Heart right ventricle (tissue), 16 donors: Measurements from ENCODE around the gene PHF12. TPM values are rescaled to one million over a fixed set of nuclear protein-coding genes. Genes with fewer than 3 reads are reported as not detected.

ENCODE experiments used
- ATAC-seq, 8 donors: fragments of 200-7000 bp; cut with Tn5 transposase; one replicate each; pipeline ENCODE4 v1.9.1; 2020; ENCODE audit warnings: mild to moderate bottlenecking in 8 of 8, moderate library complexity in 8 of 8, moderate number of reproducible peaks in 1 of 8
- DNase-seq, 2 donors: peaks; one replicate each; pipeline ENCODE4 v3.0.0-alpha.2; 2020
- H3K27ac ChIP-seq, 10 donors: fragments of 200-600 bp; sonication (generic) in 2 of 10; one replicate each; pipeline versions ENCODE4 v1.5.0 to v1.8.0; 2020 to 2022; ENCODE audit warnings: mild to moderate bottlenecking in 3 of 10
- H3K27me3 ChIP-seq, 7 donors: fragments of 200-600 bp; one replicate each; pipeline ENCODE4 v1.8.0; 2021 to 2022; ENCODE audit warnings: mild to moderate bottlenecking in 2 of 7
- H3K36me3 ChIP-seq, 9 donors: fragments of 200-600 bp; sonication (generic) in 1 of 9; one replicate each; pipeline versions ENCODE4 v1.5.0 to v1.8.0; 2020 to 2022; ENCODE audit warnings: mild to moderate bottlenecking in 2 of 9
- H3K4me1 ChIP-seq, 9 donors: fragments of 200-600 bp; sonication (generic) in 1 of 9; one replicate each; pipeline versions ENCODE4 v1.5.0 to v1.8.0; 2020 to 2022; ENCODE audit warnings: mild to moderate bottlenecking in 4 of 9
- H3K4me3 ChIP-seq, 10 donors: fragments of 200-600 bp; sonication (generic) in 2 of 10; one replicate each; pipeline versions ENCODE4 v1.5.0 to v1.8.0; 2020 to 2022; ENCODE audit warnings: mild to moderate bottlenecking in 7 of 10, moderate library complexity in 2 of 10
- H3K9me3 ChIP-seq, 11 donors: fragments of 200-600 bp in 10 of 11; sonication (generic) in 2 of 11; one replicate each; pipeline versions ENCODE4 v1.5.0 to v1.8.0; 2013 to 2022; ENCODE audit warnings: mild to moderate bottlenecking in 2 of 11, control low read depth in 1 of 11, moderate library complexity in 1 of 11
- WGBS, 2 donors: extraction: QIAGEN DNeasy Blood & Tissue Kit; methylation state at CpG; one replicate each; pipeline ENCODE4 v1.1.7; 2013; ENCODE audit warnings: inconsistent platforms in 1 of 2; 5-methylcytosine and 5-hydroxymethylcytosine counted together
- intact Hi-C, 10 donors: fragments of 100-400 bp; cut with DNase I; formaldehyde crosslinking; loops; one replicate each; pipeline versions ENCODE4 v1.11.1 to v1.14.2; 2022
- polyA plus RNA-seq, 2 donors: library from polyadenylated mRNA; stranded (reverse); fragments of 200-250 nt; gene quantifications; one replicate each; pipeline ENCODE4 v1.2.3, GENCODE V29; 2013
- total RNA-seq, 10 donors: library from RNA; stranded (reverse); fragmentation: NEBNext Ultra II Directional in 3 of 10; extraction: Animal tissue kit (Norgen Biotek cat#: 25700) in 3 of 10; gene quantifications; one replicate each; pipeline versions ENCODE4 v1.2.1 to v1.2.4, GENCODE V29; 2021 to 2023
- TF ChIP-seq, protein P1 (sequence below), 9 donors: fragments of 200-600 bp; sonication (generic) in 2 of 9; IDR thresholded peaks; one replicate each; pipeline versions ENCODE4 v1.5.0 to v1.8.0; 2021 to 2022; ENCODE audit warnings: antibody characterized with exemption in 9 of 9, mild to moderate bottlenecking in 5 of 9, moderate library complexity in 1 of 9
- donor health status: Arrhythmogenic right ventricular cardiomyopathy.
- donor health status: ischemic (EF 13 %, LVEDD 7.1; RV severe dilation, severe dysfunction).
- donor health status: healthy with polysubstance abuse.
- donor health status: DM: no; HTN: yes; CAD: no.
- donor health status: DM: no; HTN: no; CAD: no.
- donor health status: ischemic (EF 25% LVEDD 6.9; RV normal size, moderate dysfunction).
- donor health status: ischemic (EF 25% LVEDD 5.7; RV mildly dilated, moderate dysfunction).
- donor health status: healthy.
- donor health status: DM: yes; HTN: yes; CAD: no.
- donor health status: Ischemic cardiomyopathy.
- donor health status: ischemic (EF 35%, LVEDD 5.7; RV mildly dilated, moderate dysfunction).
- donor health status: nonischemic (EF 11% LVEDD 7.7; RV severe dilation, severe dysfunction).
- donor health status: DM: yes; HTN: yes; CAD: no.
- donor health status: PGD.
- donor health status: ischemic (EF 29% LVEDD 5.4; RV normal size, mild dysfunction).
- donor health status: nonischemic (EF 23%, LVEDD 6.1; RV moderate dilation, normal function).

Gene PHF12
- total and polyA plus RNA-seq, 12 donors, result 7.3 to 28.0 (median 20.9) TPM

DNA sequence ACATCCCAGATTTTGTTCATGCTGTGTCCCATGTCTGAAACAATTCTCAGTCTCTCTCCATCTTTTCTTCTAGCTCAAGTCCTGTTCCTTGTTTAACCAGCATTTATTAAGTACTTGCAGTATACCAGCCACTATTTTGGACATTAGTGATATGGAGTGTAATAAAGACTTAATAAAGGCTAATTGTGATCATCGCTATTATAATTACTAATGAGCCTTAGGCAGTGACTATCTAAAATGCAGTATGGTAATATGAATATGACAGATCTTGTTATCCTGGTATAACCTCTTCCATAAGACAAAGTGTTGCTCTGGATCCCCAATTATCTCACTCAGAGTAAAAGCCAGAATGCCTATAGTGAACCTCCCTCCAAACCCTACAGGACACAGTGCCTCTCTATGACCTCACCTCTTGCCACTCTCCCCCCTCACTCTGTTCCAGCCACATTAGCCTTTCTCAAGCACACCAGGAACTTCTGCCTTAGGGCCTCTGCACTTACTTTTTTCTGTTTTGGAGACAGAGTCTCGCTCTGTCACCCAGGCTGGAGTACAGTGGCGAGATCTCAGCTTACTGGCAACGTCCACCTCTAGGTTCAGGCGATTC is 52.0 kb downstream of the PHF12 start:
- WGBS, 2 donors, result 96 to 97% methylated on average over 5 of the region's 5 CpGs
- H3K4me1 ChIP-seq, result peaks cover 5 to 54% (median 28%) of the 10 kb centered on the region in 9 donors
- TF ChIP-seq, protein P1, sequence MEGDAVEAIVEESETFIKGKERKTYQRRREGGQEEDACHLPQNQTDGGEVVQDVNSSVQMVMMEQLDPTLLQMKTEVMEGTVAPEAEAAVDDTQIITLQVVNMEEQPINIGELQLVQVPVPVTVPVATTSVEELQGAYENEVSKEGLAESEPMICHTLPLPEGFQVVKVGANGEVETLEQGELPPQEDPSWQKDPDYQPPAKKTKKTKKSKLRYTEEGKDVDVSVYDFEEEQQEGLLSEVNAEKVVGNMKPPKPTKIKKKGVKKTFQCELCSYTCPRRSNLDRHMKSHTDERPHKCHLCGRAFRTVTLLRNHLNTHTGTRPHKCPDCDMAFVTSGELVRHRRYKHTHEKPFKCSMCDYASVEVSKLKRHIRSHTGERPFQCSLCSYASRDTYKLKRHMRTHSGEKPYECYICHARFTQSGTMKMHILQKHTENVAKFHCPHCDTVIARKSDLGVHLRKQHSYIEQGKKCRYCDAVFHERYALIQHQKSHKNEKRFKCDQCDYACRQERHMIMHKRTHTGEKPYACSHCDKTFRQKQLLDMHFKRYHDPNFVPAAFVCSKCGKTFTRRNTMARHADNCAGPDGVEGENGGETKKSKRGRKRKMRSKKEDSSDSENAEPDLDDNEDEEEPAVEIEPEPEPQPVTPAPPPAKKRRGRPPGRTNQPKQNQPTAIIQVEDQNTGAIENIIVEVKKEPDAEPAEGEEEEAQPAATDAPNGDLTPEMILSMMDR (IDR thresholded peaks at IDR 0.05), result no peak

GRCh38 chr17:28898527-28898955 is 52.8 kb downstream of the PHF12 start:
- Histone ChIP-seq H3K27ac (peak overlapping the region in 5 of 10 donors; percentile 92 to 97 (median 94)), H3K4me1 (peaks cover 5 to 56% (median 34%) of the 10 kb centered on the region in 9 donors)

More for the DNA sequence above, 52.0 kb downstream of the PHF12 start:
- H3K4me3 ChIP-seq, result no peak overlapping the region
- H3K27me3 ChIP-seq, result no peaks in the 10 kb centered on the region
- DNase-seq, result no peak
- no peaks in the 10 kb centered on the region for H3K9me3 ChIP-seq
- ATAC-seq, result no peak
- intact Hi-C loops, result loop anchor here in 4 of 10 donors (5.0 to 10.0 kb wide), 4 partner anchors 42 to 137 kb away; partner anchors contain the start of gene ERAL1 (in 2 of the 4)
- H3K36me3 ChIP-seq, result no peaks in the 10 kb centered on the region
- H3K27ac ChIP-seq, result no peak overlapping the region

DNA sequence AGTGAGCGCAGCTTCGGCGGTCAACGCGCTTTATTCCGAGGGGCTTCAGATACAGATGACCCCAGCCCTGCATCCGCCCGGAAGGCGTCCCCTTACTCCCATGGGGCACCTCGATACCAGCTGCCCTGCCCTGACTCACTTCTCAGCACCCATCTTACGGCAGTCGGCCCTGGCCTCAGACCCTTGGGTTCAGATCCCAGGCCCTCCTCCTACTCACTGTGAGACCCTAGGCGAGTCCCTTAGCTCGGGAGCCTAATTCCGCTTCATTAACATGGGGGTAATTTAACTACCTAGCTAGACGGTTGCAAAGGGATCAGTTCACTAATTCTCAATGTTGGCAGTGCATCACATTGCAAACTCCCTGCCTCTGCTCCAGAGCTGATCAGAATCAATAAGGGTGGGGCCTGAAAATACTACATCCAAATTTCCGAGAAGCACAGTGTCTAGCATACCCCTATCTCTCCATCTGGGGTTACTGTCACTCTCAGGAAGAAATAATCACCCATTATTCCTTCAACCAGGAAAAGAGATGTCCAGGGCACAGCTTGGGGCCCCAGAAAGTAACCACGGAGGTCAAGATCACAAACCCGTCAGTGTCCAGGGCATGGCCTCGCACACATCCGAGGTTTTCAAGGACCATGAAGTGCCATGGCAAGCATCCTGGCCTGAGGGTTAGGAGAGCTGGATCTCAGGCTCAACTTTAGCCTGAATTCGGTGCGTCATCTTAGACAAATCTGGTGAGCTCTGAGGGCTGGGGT is 53.4 kb downstream of the PHF12 start:
- Histone ChIP-seq H3K4me1 (peaks cover 7 to 56% (median 40%) of the 10 kb centered on the region in 9 donors), H3K9me3 (no peaks in the 10 kb centered on the region), H3K36me3 (no peaks in the 10 kb centered on the region), H3K27me3 (no peaks in the 10 kb centered on the region), H3K4me3 (peak overlapping the region; percentile 65 to 98 (median 90)), H3K27ac (peak overlapping the region; percentile 74 to 97 (median 91))
- ATAC-seq, result peak in 1 of 8 donors; percentile 2
- intact Hi-C loops, result loop anchor here in 4 of 10 donors (5.0 to 10.0 kb wide), 4 partner anchors 41 to 136 kb away; partner anchors contain the start of gene ERAL1 (in 2 of the 4)
- TF ChIP-seq, protein P1 (IDR thresholded peaks at IDR 0.05), result no peak
- peak in 1 of 2 donors; percentile 36 for DNase-seq
- WGBS, 2 donors, result 24 to 26% methylated on average over 23 of the region's 23 CpGs

More at GRCh38 chr17:28898527-28898955, 52.8 kb downstream of the PHF12 start:
- Histone ChIP-seq H3K36me3 (no peaks in the 10 kb centered on the region), H3K4me3 (no peak overlapping the region), H3K9me3 (no peaks in the 10 kb centered on the region), H3K27me3 (no peaks in the 10 kb centered on the region)
- intact Hi-C loops, result loop anchor here in 4 of 10 donors (5.0 to 10.0 kb wide), 4 partner anchors 41 to 136 kb away; partner anchors contain the start of gene ERAL1 (in 2 of the 4)
- whole genome bisulfite sequencing, 2 donors, result 92% methylated on average over 12 of the region's 12 CpGs
- DNase-seq, result no peak
- TF ChIP-seq, protein P1 (IDR thresholded peaks at IDR 0.05), result no peak
- no peak for ATAC-seq
